Thyroid gland (tissue), 4 donors: ENCODE results near the gene CPO. TPM values are rescaled to one million over a fixed set of nuclear protein-coding genes. Genes with fewer than 3 reads are reported as not detected.

Source experiments
- DNase-seq, 2 donors: peaks; one replicate each; pipeline ENCODE4 v3.0.0-alpha.2; 2019
- H3K27ac ChIP-seq, 3 donors: fragments of 200-600 bp; sonication (generic); 1 replicate in 2 of 3; 2 replicates in 1 of 3; pipeline ENCODE4 v1.5.1; 2016 to 2019; ENCODE audit warnings: mild to moderate bottlenecking in 1 of 3, moderate library complexity in 1 of 3
- H3K27me3 ChIP-seq: fragments of 200-600 bp; sonication (generic); one replicate; pipeline ENCODE4 v1.5.1; 2019
- H3K36me3 ChIP-seq, 2 donors: fragments of 200-600 bp; sonication (generic); one replicate each; pipeline ENCODE4 v1.5.1; 2016 to 2019
- H3K4me1 ChIP-seq, 2 donors: fragments of 200-600 bp; sonication (generic); one replicate each; pipeline ENCODE4 v1.5.1; 2017 to 2019
- H3K4me3 ChIP-seq, 3 donors: fragments of 200-600 bp; sonication (generic); replicated peaks in 1 of 3; 1 replicate in 2 of 3; 2 replicates in 1 of 3; pipeline ENCODE4 v1.5.1; 2016; ENCODE audit warnings: mild to moderate bottlenecking in 1 of 3
- H3K9me3 ChIP-seq: fragments of 200-600 bp; sonication (generic); one replicate; pipeline ENCODE4 v1.5.1; 2017
- CTCF ChIP-seq, 6 experiments: fragments of 200-600 bp in 3 of 6; fragments of 450-650 bp in 3 of 6; sonication (generic) in 3 of 6; IDR thresholded peaks; one replicate each; pipeline ENCODE4 v1.5.1; 2016 to 2019; ENCODE audit warnings: antibody characterized with exemption in 6 of 6, mild to moderate bottlenecking in 2 of 6, inconsistent platforms in 1 of 6, moderate library complexity in 1 of 6
- POLR2A ChIP-seq, 2 donors: fragments of 450-650 bp; IDR thresholded peaks; one replicate each; pipeline ENCODE4 v1.6.1; 2017; ENCODE audit warnings: antibody characterized with exemption in 2 of 2, mild to moderate bottlenecking in 2 of 2, moderate library complexity in 1 of 2
- WGBS, 2 donors: methylation state at CpG; one replicate each; pipeline ENCODE4 v1.1.5; 2017; 5-methylcytosine and 5-hydroxymethylcytosine counted together
- intact Hi-C: fragments of 100-400 bp; cut with DNase I; formaldehyde crosslinking; loops from one replicate; pipeline ENCODE4 v1.15.1; 2023
- total RNA-seq, 4 donors: library from RNA; depleted of rRNA; stranded (reverse); fragments of >200 nt; gene quantifications; one replicate each; pipeline ENCODE4 v1.2.3, GENCODE V29; 2016

The CPO gene
- total RNA-seq: 1 to 10 TPM in 2 of 4 donors, under 1 TPM in 1, not detected in 1; 0.40 to 2.1 (median 1.1) TPM

GRCh38 chr2:206939340-206939739 is at the start of gene CPO:
Gene CPO (plus strand): TSS chr2:206939518. CDS start chr2:206939600, 82 bp downstream.
- TF ChIP-seq POLR2A (IDR thresholded peaks at IDR 0.05): no peak
- TF ChIP-seq CTCF (IDR thresholded peaks at IDR 0.05): no peak
- H3K4me1 ChIP-seq: no peaks in the 10 kb centered on the region
- DNase-seq: no peak
- intact Hi-C loops: no loop called here
- H3K36me3 ChIP-seq: no peaks in the 10 kb centered on the region
- WGBS, 2 donors: 79 to 88% methylated on average over 2 of the region's 2 CpGs
- H3K4me3 ChIP-seq: no peak within 1 kb of the TSS
- H3K9me3 ChIP-seq: no peaks in the 10 kb centered on the region
- no peak within 1 kb of the TSS for H3K27ac ChIP-seq
- no peaks in the 10 kb centered on the region for H3K27me3 ChIP-seq

- Histone ChIP-seq H3K27ac (no peak overlapping the region), H3K4me3 (no peak overlapping the region), H3K4me1 (no peaks in the 10 kb centered on the region), H3K36me3 (no peaks in the 10 kb centered on the region), H3K27me3 (no peaks in the 10 kb centered on the region), H3K9me3 (no peaks in the 10 kb centered on the region)
- DNase-seq: no peak
- TF ChIP-seq CTCF (IDR thresholded peaks at IDR 0.05) (no peak), POLR2A (IDR thresholded peaks at IDR 0.05) (no peak)
- whole genome bisulfite sequencing, 2 donors: 67 to 74% methylated on average over 2 of the region's 2 CpGs
- intact Hi-C loops: no loop called here
Measured at GRCh38 chr2:206890179-206890578, 49.1 kb upstream of the CPO start.

- Histone ChIP-seq H3K27me3 (no peaks in the 10 kb centered on the region), H3K4me1 (no peaks in the 10 kb centered on the region), H3K4me3 (no peak overlapping the region), H3K36me3 (no peaks in the 10 kb centered on the region), H3K27ac (no peak overlapping the region), H3K9me3 (no peaks in the 10 kb centered on the region)
- intact Hi-C loops: no loop called here
- no peak for TF ChIP-seq POLR2A (IDR thresholded peaks at IDR 0.05)
- no peak for TF ChIP-seq CTCF (IDR thresholded peaks at IDR 0.05)
- no peak for DNase-seq
- WGBS, 2 donors: 60 to 63% methylated on average over 1 of the region's 1 CpG
Measured at GRCh38 chr2:206890926-206891325, 48.4 kb upstream of the CPO start.

GRCh38 chr2:206915121-206915520 is 24.2 kb upstream of the CPO start:
- intact Hi-C loops: no loop called here
- no peak for DNase-seq
- H3K36me3 ChIP-seq: no peaks in the 10 kb centered on the region
- no peak overlapping the region for H3K27ac ChIP-seq
- H3K4me3 ChIP-seq: no peak overlapping the region
- TF ChIP-seq POLR2A (IDR thresholded peaks at IDR 0.05) (no peak), CTCF (IDR thresholded peaks at IDR 0.05) (no peak)
- no peaks in the 10 kb centered on the region for H3K9me3 ChIP-seq
- 26 to 61% methylated on average over 1 of the region's 1 CpG for WGBS, 2 donors
- no peaks in the 10 kb centered on the region for H3K27me3 ChIP-seq
- no peaks in the 10 kb centered on the region for H3K4me1 ChIP-seq

GRCh38 chr2:206918263-206918662 is 21.1 kb upstream of the CPO start:
- no peak for TF ChIP-seq CTCF (IDR thresholded peaks at IDR 0.05)
- no peak for TF ChIP-seq POLR2A (IDR thresholded peaks at IDR 0.05)
- H3K9me3 ChIP-seq: no peaks in the 10 kb centered on the region
- intact Hi-C loops: no loop called here
- 50 to 63% methylated on average over 2 of the region's 2 CpGs for WGBS, 2 donors
- no peak overlapping the region for H3K4me3 ChIP-seq
- H3K4me1 ChIP-seq: no peaks in the 10 kb centered on the region
- DNase-seq: no peak
- no peak overlapping the region for H3K27ac ChIP-seq
- H3K36me3 ChIP-seq: no peaks in the 10 kb centered on the region
- no peaks in the 10 kb centered on the region for H3K27me3 ChIP-seq
